Tibial nerve (tissue), 3 donors: ENCODE measurements around the gene CDC42EP2.

Experiments
- POLR2A ChIP-seq, 2 donors: fragments of 450-650 bp; IDR thresholded peaks; one replicate each; pipeline ENCODE4 v1.6.1; 2017; ENCODE audit warnings: antibody characterized with exemption in 2 of 2, mild to moderate bottlenecking in 2 of 2, moderate library complexity in 2 of 2
- TF ChIP-seq, protein P1 (sequence below), 5 experiments: fragments of 200-600 bp in 3 of 5; fragments of 450-650 bp in 2 of 5; sonication (generic) in 3 of 5; IDR thresholded peaks; one replicate each; pipeline ENCODE4 v1.5.1; 2016 to 2019; ENCODE audit warnings: antibody characterized with exemption in 5 of 5, mild to moderate bottlenecking in 3 of 5, moderate library complexity in 2 of 5

DNA sequence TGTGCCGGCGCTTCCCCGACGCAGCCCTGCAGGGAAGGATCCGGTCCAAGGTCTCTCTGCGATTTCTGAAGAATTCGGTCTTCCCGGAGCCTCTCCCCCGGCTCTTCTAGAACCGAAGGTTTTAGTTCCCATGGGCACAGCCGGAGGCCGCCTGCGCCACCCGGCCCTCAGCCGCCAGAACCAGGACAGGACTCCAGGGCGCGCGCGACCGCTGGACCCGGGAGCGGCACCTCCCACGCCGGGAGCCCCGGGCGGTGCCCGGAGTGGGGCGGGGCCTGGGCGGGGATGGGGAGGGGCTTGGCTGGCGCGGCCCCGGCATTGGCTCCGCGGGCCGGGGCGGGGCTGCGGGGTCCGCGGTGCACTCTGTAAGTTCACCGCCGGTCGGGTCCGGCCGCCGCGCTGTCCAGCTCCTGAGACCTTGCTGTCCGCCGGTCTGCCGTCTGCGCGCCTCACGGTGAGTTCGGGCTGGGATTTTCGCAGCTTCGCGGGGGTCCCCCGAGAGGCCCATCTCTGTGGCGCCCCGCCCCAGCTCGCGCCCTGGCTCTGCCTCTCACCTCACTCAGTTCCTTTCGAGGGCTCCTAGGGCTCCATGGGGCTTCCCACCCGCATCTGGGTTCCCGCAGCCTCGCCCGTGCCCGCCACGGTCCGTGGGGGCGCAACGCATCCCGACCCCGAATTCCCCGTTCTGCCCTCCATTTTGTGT, at the start of gene CDC42EP2:
- peak; percentile 44 to 89 for TF ChIP-seq POLR2A (IDR thresholded peaks at IDR 0.05)
- TF ChIP-seq, protein P1, sequence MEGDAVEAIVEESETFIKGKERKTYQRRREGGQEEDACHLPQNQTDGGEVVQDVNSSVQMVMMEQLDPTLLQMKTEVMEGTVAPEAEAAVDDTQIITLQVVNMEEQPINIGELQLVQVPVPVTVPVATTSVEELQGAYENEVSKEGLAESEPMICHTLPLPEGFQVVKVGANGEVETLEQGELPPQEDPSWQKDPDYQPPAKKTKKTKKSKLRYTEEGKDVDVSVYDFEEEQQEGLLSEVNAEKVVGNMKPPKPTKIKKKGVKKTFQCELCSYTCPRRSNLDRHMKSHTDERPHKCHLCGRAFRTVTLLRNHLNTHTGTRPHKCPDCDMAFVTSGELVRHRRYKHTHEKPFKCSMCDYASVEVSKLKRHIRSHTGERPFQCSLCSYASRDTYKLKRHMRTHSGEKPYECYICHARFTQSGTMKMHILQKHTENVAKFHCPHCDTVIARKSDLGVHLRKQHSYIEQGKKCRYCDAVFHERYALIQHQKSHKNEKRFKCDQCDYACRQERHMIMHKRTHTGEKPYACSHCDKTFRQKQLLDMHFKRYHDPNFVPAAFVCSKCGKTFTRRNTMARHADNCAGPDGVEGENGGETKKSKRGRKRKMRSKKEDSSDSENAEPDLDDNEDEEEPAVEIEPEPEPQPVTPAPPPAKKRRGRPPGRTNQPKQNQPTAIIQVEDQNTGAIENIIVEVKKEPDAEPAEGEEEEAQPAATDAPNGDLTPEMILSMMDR (IDR thresholded peaks at IDR 0.05): peak in 2 of 5 experiments; percentile 54 to 68
